Naive thymus-derived CD8-positive, alpha-beta T cell (primary cell): ENCODE results near the gene CMSS1. TPM values are rescaled to one million over a fixed set of nuclear protein-coding genes. Genes with fewer than 3 reads are reported as not detected.
"Not testable (repeated sequence)": the region's sequence is repeated elsewhere in the genome, so short reads cannot be mapped to it uniquely, and the experiment has no call there.

Experiments used
- ATAC-seq, 2 donors: fragments of 150-1000 bp; cut with Tn5 transposase in 1 of 2; sonication (Bioruptor Pico), chemical (Tn5 transposase) in 1 of 2; 1 replicate in 1 of 2; 2 replicates in 1 of 2; pipeline ENCODE4 v1.10.0; 2021; ENCODE audit warnings: mild to moderate bottlenecking in 2 of 2, moderate library complexity in 2 of 2
- POLR2A ChIA-PET: fragments of 350-600 bp; sonication (Branson Sonifier 250); formaldehyde crosslinking; loops from one replicate; lab custom pipeline; 2021; ENCODE audit warnings: antibody characterized with exemption; lab: Charles Lee
- DNase-seq, 10 donors: peaks; one replicate each; pipeline versions ENCODE4 v3.0.0 to v3.0.0-alpha.2; 2020 to 2022
- H3K27ac Mint-ChIP-seq, 10 donors: one replicate each; pipeline ENCODE4 v1.8.0; 2020 to 2022; ENCODE audit warnings: mild to moderate bottlenecking in 10 of 10, mixed read lengths in 10 of 10, moderate library complexity in 4 of 10, inconsistent platforms in 1 of 10
- H3K27me3 Mint-ChIP-seq, 5 donors: one replicate each; pipeline ENCODE4 v1.8.0; 2021 to 2022; ENCODE audit warnings: mixed read lengths in 5 of 5
- H3K36me3 Mint-ChIP-seq, 3 donors: one replicate each; pipeline ENCODE4 v1.8.0; 2020 to 2022; ENCODE audit warnings: mixed read lengths in 3 of 3, mild to moderate bottlenecking in 2 of 3, inconsistent platforms in 1 of 3
- H3K4me1 Mint-ChIP-seq, 4 donors: one replicate each; pipeline ENCODE4 v1.8.0; 2021 to 2022; ENCODE audit warnings: mixed read lengths in 4 of 4
- H3K4me3 Mint-ChIP-seq, 10 donors: one replicate each; pipeline ENCODE4 v1.8.0; 2020 to 2022; ENCODE audit warnings: mild to moderate bottlenecking in 10 of 10, mixed read lengths in 10 of 10, moderate library complexity in 6 of 10, inconsistent platforms in 1 of 10
- H3K9me3 Mint-ChIP-seq, 9 donors: one replicate each; pipeline ENCODE4 v1.8.0; 2020 to 2022; ENCODE audit warnings: mixed read lengths in 9 of 9, mild to moderate bottlenecking in 3 of 9, inconsistent platforms in 1 of 9, moderate library complexity in 1 of 9
- polyA plus RNA-seq, 3 donors: library from polyadenylated mRNA; unstranded; fragments of 300-500 nt; fragmentation: Illumina TruSeq; gene quantifications; one replicate each; pipeline ENCODE4 v1.2.3, GENCODE V29; 2021
- total RNA-seq, 8 experiments: library from RNA in 2 of 8; stranded (reverse) in 2 of 8; gene quantifications; one replicate each; pipeline ENCODE4 v1.2.3 and lab custom pipeline; 2021 to 2026

CMSS1 gene
- total and polyA plus RNA-seq, 5 experiments from 2014 or later: 18.9 to 32.4 (median 29.7) TPM

DNA sequence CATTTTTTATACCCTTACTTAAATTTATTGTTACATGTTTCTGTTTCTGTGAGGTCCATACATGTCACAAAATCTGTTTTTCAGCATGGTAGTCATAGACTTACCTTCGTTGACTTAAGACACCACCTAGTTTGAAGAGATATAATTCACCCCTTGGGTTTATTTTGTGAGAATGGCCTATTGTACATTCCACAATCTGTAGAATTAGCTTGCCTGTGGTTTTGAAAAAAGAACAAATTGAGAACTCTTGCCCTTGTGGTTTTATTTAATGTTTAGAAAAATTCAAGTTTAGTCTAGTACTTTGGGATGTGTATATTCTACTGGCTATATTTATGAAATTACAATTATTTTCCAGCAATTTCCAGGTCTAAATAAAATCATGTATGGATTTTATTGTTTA, 265.1 kb downstream of the CMSS1 start:
- ATAC-seq (no peak), DNase-seq (no peak)
- H3K9me3 Mint-ChIP-seq: no peaks in the 10 kb centered on the region
- no peaks in the 10 kb centered on the region for H3K27me3 Mint-ChIP-seq
- peaks cover 0 to 7% (median 1%) of the 10 kb centered on the region in 4 donors for H3K4me1 Mint-ChIP-seq
- no peak overlapping the region for H3K27ac Mint-ChIP-seq
- POLR2A ChIA-PET: no interaction called here
- H3K36me3 Mint-ChIP-seq: peaks cover 0 to 12% (median 8%) of the 10 kb centered on the region in 3 donors
- H3K4me3 Mint-ChIP-seq: no peak overlapping the region

DNA sequence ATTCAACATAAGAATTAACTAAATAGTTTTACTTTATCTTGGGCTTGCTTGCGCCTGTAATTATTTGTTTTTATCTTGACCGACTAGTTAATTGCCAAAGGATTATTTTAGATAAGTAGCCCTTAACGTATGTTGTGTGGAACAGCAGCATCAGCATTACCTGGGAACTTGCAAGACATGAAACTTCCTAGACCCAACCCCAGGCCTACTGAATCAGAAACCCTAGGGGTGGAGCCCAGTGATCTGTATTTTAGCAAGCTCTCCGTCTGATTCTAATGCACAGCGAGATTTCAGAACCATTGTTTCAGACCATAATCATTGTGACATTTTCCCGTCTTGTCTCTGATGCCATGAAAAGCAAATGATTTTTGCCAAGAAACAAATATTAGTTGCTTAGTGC, 265.5 kb downstream of the CMSS1 start:
- DNase-seq (no peak), ATAC-seq (no peak)
- H3K36me3 Mint-ChIP-seq: peaks cover 0 to 12% (median 8%) of the 10 kb centered on the region in 3 donors
- POLR2A ChIA-PET: no interaction called here
- H3K4me3 Mint-ChIP-seq: no peak overlapping the region
- H3K9me3 Mint-ChIP-seq: no peaks in the 10 kb centered on the region
- H3K27ac Mint-ChIP-seq: no peak overlapping the region
- H3K27me3 Mint-ChIP-seq: no peaks in the 10 kb centered on the region
- H3K4me1 Mint-ChIP-seq: peaks cover 0 to 7% (median 1%) of the 10 kb centered on the region in 4 donors

DNA sequence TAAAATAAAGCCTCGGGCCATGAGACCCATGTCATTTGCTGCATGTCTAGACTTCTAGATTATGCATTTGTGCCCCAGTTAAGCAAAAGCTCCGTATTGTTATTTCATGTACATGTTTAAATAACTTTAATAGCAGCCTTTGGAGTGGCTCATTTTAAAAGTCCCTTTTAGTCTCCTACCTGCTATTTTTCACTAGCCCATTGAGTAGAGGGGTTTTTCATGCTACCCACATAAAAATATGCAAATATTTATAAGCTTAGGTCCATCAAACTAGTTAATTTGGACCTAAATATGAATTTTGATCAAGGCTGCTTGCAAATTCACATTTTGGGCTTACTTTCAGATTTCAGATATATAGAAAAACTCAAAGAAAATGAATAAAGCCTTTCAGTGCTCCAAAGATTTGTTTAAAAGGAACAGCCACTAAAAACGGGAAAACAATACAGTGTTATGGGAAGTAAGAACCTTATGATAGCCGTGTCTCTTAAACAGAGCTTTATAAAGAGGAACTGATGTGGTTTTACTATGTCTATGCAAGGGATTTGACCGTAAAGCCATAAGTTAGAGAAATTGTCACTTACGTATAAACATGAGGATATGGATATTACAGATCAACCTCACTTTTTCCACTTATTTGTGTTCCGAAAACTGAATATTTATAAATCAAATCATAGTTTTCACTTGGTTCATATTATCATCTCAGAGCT, 266.6 kb downstream of the CMSS1 start:
- no peak overlapping the region for H3K27ac Mint-ChIP-seq
- no peak for ATAC-seq
- H3K4me3 Mint-ChIP-seq: no peak overlapping the region
- peaks cover 0 to 16% (median 12%) of the 10 kb centered on the region in 3 donors for H3K36me3 Mint-ChIP-seq
- POLR2A ChIA-PET: no interaction called here
- H3K4me1 Mint-ChIP-seq: peaks cover 0 to 7% (median 1%) of the 10 kb centered on the region in 4 donors
- DNase-seq: no peak
- no peaks in the 10 kb centered on the region for H3K27me3 Mint-ChIP-seq
- no peaks in the 10 kb centered on the region for H3K9me3 Mint-ChIP-seq

DNA sequence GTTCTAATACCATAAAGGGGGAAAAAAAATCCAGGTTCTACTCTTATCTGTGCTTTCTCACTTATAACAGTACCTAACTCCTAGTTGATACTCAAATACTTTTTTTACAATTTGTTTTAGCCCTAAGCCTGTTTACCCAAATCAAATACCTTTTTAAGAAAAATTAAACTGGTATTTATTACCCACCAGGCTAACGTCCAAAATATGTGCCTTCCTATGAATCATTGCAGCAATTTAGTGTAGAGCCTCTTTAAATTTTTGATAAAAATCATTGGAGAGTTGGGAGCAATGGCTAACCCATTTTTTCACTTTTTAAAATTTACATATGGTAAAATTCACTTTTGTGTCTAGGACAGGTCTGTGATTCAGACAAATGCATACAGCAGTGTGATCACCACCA, 268.7 kb downstream of the CMSS1 start:
- H3K36me3 Mint-ChIP-seq: peaks cover 0 to 16% (median 14%) of the 10 kb centered on the region in 3 donors
- peaks cover 0 to 7% (median 1%) of the 10 kb centered on the region in 4 donors for H3K4me1 Mint-ChIP-seq
- ATAC-seq: no peak
- no peak overlapping the region for H3K27ac Mint-ChIP-seq
- DNase-seq: no peak
- POLR2A ChIA-PET: no interaction called here
- H3K4me3 Mint-ChIP-seq: no peak overlapping the region
- H3K9me3 Mint-ChIP-seq: no peaks in the 10 kb centered on the region
- H3K27me3 Mint-ChIP-seq: no peaks in the 10 kb centered on the region

DNA sequence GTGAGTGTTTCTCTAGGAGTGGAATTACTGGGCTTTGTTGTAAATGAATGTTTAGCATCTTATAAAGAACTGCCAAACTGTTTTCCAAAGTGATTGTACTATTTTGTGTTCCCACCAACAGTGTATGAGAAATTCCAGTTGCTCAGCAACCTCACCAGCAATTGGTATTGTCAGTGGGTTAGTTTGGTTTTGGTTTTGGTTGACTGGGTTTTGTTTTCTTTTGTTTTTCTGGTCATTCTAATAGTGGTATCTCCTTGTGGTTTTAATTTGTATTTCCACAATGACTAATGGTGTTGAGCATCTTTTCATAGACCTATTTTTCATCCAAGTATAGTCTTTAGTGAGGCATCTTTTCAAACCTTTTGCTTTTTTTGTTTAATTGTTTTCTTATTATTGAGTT, 269.5 kb downstream of the CMSS1 start:
- POLR2A ChIA-PET: no interaction called here
- H3K4me1 Mint-ChIP-seq: peaks cover 0 to 7% (median 1%) of the 10 kb centered on the region in 4 donors
- H3K27ac Mint-ChIP-seq: no peak overlapping the region
- no peaks in the 10 kb centered on the region for H3K27me3 Mint-ChIP-seq
- H3K4me3 Mint-ChIP-seq: no peak overlapping the region
- DNase-seq: no peak
- H3K36me3 Mint-ChIP-seq: peaks cover 0 to 14% (median 12%) of the 10 kb centered on the region in 3 donors
- H3K9me3 Mint-ChIP-seq: no peaks in the 10 kb centered on the region
- no peak for ATAC-seq

DNA sequence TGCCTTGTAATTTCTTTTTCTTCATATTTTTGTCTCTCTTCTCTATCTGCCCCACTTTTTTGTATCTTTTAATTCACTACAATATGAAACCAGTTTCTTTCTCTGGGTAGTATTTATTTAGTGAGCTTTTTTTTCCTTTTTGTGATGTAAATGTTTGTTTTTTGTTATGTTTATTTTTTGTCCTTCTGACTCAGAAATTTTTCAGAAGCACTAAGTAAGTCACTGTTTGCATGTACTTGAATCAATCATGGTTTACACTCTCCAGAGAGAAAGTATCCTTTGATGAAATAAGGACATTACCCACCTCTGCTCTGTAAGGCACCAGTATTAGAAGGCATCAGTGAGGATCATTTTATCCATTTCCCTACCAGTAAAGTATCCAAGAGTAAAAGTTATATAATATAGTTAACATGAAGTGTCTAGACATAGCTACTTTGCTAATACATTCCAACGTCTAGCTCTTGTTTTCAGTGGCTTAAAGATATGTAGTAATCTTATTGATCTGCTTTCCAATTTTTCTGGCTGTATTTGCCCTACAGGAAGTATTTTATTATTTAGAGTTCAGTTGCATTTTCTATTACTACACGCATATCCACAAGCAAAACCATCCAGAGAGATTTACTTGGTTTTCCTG, 271.2 kb downstream of the CMSS1 start:
- no peak for ATAC-seq
- Mint-ChIP-seq H3K27ac (peak overlapping the region in 1 of 10 donors; percentile 14), H3K4me3 (no peak overlapping the region), H3K4me1 (peaks cover 0 to 7% (median 1%) of the 10 kb centered on the region in 4 donors), H3K9me3 (no peaks in the 10 kb centered on the region), H3K36me3 (peaks cover 0 to 6% (median 4%) of the 10 kb centered on the region in 3 donors), H3K27me3 (no peaks in the 10 kb centered on the region)
- POLR2A ChIA-PET: no interaction called here
- no peak for DNase-seq

DNA sequence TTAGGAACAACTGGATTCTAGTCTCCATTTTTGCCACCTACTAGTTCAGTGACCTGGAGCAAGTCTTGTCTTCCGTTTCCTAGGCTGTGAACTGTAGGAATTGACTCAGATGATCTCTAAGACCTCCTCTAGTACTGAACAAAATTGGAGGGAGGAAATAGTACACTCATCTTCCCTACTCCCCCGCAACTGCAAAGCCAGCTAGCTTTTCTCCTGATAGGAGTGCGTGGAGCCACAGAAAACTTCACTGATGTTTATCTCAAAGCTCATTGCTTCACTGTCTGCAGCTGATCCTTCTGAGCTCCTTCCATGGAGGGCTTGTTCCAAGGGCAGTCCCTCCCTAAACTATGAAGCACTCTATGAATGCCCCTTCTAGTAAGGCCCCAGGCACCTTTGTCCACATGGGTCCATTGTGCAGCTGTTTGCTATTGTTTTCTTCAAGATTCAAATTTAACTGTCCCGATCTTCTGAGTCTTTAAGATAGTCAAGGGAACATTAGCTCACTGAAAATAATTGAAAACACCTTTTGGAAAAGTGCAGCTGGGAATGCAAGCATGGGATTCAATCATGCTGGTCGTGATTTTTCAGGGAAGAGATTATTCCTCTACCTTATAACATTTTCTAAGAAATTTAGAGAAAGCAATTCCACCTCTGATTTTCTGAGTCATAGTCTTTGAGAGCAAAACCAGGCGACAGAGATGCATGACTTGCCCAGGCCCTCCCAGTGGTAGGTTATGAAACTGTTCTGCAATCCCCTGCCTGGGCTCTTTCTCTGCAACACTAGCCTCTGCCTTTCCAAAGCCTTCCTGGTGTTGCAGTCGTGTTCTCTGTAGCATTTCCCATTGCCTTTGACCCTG, 272.4 kb downstream of the CMSS1 start:
- POLR2A ChIA-PET: no interaction called here
- ATAC-seq (no peak), DNase-seq (no peak)
- Mint-ChIP-seq H3K36me3 (peaks cover 0 to 6% (median 5%) of the 10 kb centered on the region in 3 donors), H3K27ac (no peak overlapping the region), H3K4me1 (peaks cover 0 to 3% (median 1%) of the 10 kb centered on the region in 4 donors), H3K9me3 (no peaks in the 10 kb centered on the region), H3K27me3 (no peaks in the 10 kb centered on the region), H3K4me3 (no peak overlapping the region)

DNA sequence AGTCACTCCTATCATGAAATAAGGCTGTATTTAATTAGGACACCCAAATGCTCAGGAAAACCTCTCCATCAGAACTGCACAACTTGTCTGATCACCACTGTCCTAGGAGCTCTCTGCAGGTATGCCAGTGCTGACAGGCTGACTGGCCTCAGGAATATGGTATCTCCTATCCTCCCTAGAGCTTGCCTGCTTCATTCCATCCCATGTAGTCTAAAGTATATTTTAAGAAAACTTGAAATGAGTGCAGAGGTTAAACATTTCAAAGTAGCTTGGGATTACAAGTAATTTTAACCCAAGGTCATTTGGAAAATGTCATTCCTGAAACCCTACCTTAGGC, 273.0 kb downstream of the CMSS1 start:
- DNase-seq: no peak
- POLR2A ChIA-PET: no interaction called here
- no peaks in the 10 kb centered on the region for H3K9me3 Mint-ChIP-seq
- no peak for ATAC-seq
- peaks cover 0 to 6% (median 6%) of the 10 kb centered on the region in 3 donors for H3K36me3 Mint-ChIP-seq
- no peaks in the 10 kb centered on the region for H3K27me3 Mint-ChIP-seq
- H3K4me1 Mint-ChIP-seq: peaks cover 0 to 3% (median 0%) of the 10 kb centered on the region in 4 donors
- no peak overlapping the region for H3K27ac Mint-ChIP-seq
- H3K4me3 Mint-ChIP-seq: no peak overlapping the region

DNA sequence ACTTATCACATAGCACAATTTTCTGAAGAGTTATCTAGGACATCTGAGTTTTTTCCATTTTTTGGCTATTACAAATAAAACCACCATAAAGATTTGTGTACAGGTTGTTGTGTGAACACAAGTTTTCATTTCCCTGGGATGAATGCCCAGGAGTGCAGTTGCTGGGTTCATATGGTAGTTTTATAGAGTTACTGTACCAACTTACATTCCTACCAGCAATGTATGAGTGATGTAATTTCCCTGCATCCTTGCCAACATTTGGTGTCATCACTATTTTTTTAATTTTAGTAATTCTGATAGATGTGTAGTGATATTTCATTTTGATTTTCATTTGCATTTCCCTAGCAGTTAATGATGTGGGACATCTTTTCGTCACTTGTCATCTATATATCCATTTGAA, 276.2 kb downstream of the CMSS1 start:
- Mint-ChIP-seq H3K27me3 (no peaks in the 10 kb centered on the region), H3K4me1 (no peaks in the 10 kb centered on the region), H3K4me3 (no peak overlapping the region), H3K36me3 (peaks cover 0 to 3% (median 2%) of the 10 kb centered on the region in 3 donors), H3K27ac (no peak overlapping the region), H3K9me3 (no peaks in the 10 kb centered on the region)
- POLR2A ChIA-PET: no interaction called here
- ATAC-seq: no peak
- no peak for DNase-seq

DNA sequence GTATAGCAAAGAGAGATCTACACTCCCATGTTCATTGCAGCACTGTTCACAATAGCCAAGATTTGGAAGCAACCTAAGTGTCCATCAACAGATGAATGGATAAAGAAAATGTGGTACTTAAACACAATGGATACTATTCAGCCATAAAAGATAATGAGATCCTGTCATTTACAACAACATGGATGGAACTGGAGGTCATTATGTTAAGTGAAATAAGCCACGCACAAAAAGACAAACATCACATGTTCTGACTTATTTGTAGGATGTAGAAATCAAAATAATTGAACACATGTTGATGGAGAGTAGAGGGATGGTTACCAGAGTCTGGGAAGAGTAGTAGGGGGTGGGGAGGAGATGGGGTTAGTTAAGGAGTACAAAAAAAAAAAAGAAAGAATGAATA, 278.6 kb downstream of the CMSS1 start:
- peaks cover 3 to 15% (median 5%) of the 10 kb centered on the region in 3 donors for H3K36me3 Mint-ChIP-seq
- ATAC-seq, H3K9me3 Mint-ChIP-seq, H3K27ac Mint-ChIP-seq, H3K27me3 Mint-ChIP-seq, H3K4me1 Mint-ChIP-seq, DNase-seq, H3K4me3 Mint-ChIP-seq, POLR2A ChIA-PET: not testable (repeated sequence)

DNA sequence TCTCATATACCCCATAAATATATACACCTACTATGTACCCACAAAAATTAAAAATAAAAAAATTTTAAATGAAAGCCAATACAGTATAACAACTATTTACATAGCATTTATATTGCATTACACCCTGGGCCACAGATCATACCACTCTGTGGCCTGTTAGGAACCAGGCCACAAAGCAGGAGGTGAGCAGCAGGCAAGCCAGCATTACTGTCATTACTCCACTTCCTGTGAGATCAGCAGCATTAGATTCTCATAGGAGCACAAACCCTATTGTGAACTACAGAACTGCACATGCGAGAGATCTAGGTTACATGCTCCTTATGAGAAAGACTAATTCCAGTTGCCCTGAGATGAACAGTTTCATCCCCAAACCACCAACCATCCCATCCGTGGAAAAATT, 279.2 kb downstream of the CMSS1 start:
- H3K4me1 Mint-ChIP-seq: peaks cover 0 to 4% (median 0%) of the 10 kb centered on the region in 4 donors
- DNase-seq (no peak), ATAC-seq (no peak)
- POLR2A ChIA-PET: no interaction called here
- H3K36me3 Mint-ChIP-seq: peaks cover 6 to 16% (median 8%) of the 10 kb centered on the region in 3 donors
- no peak overlapping the region for H3K27ac Mint-ChIP-seq
- no peak overlapping the region for H3K4me3 Mint-ChIP-seq
- no peaks in the 10 kb centered on the region for H3K27me3 Mint-ChIP-seq
- peaks cover 0 to 4% (median 0%) of the 10 kb centered on the region in 9 donors for H3K9me3 Mint-ChIP-seq

DNA sequence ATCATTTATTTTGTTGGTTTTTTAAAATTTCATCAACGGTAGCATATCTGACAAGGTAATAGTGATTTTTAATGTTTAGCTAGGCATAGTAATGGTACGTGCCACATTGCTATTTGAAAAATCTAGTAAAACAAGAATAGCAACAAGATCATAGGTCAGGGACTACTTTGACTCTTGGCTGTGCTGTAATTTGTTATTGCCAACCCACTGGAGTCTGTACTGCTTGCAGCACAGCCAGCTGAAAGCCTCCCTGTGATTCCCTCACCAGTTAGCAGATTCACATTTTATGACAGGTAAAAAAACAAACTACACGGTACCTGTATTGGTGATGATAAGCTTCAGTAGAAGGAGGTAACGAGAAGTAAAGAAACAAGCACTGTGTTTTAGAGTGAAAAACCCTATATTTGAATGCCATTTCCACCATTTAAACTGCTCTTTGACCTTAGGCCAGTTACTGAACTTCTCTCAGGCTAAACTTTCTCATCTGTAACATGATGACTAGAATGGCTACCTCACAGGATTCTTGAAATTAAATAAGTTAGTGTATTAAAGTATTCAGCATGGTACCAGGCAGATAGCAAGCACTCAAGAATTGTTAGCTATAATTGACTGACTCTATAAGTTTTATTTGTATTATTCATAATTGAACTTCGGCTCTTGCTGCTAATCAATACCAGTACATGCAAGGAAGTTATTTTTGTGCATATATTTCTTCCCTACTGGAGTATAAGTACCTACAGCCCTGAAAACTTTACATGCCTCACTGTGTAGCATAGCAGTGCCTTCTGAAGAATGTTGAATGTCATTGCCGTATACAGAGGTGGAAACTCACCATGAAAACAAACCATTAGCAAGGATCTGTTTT, 280.5 kb downstream of the CMSS1 start:
- Mint-ChIP-seq H3K27ac (no peak overlapping the region), H3K9me3 (peaks cover 0 to 4% (median 0%) of the 10 kb centered on the region in 9 donors), H3K27me3 (no peaks in the 10 kb centered on the region), H3K4me3 (no peak overlapping the region), H3K36me3 (peaks cover 8 to 23% (median 11%) of the 10 kb centered on the region in 3 donors), H3K4me1 (peaks cover 0 to 4% (median 0%) of the 10 kb centered on the region in 4 donors)
- no peak for DNase-seq
- ATAC-seq: no peak
- POLR2A ChIA-PET: no interaction called here
